ENCODE data around the gene NSUN3. TPM values are rescaled to one million over a fixed set of nuclear protein-coding genes. Genes with fewer than 3 reads are reported as not detected.
A peak's percentile ranks its signal among the peaks of the same experiment; 100 is the strongest.

The NSUN3 gene
- total and polyA plus RNA-seq, 12 donors: 3.1 to 18.9 (median 12.1) TPM

GRCh38 chr3:94049267-94049666 is 13.6 kb upstream of the NSUN3 start:
- 92 to 94% (median 92%) methylated on average over 2 of the region's 2 CpGs for WGBS, 4 donors

GRCh38 chr3:94050546-94050945 is 12.3 kb upstream of the NSUN3 start:
- no peak overlapping the region for H3K4me3 ChIP-seq
- DNase-seq: no peak
- H3K9me3 ChIP-seq (replicated peaks in 1 of 3): no peaks in the 10 kb centered on the region
- H3K4me1 ChIP-seq (replicated peaks in 1 of 2): no peaks in the 10 kb centered on the region
- intact Hi-C loops (cut with DNase I): no loop called here
- H3K27ac ChIP-seq: no peak overlapping the region
- no peak for TF ChIP-seq CTCF (IDR thresholded peaks at IDR 0.05)
- no peak for TF ChIP-seq POLR2A (IDR thresholded peaks at IDR 0.05)
- H3K27me3 ChIP-seq: no peaks in the 10 kb centered on the region
- no peaks in the 10 kb centered on the region for H3K36me3 ChIP-seq (replicated peaks in 1 of 2)

More at GRCh38 chr3:94049267-94049666, 13.6 kb upstream of the NSUN3 start:
- Histone ChIP-seq H3K9me3 (replicated peaks in 1 of 3) (no peaks in the 10 kb centered on the region), H3K4me3 (no peak overlapping the region), H3K27ac (no peak overlapping the region), H3K4me1 (replicated peaks in 1 of 2) (no peaks in the 10 kb centered on the region), H3K36me3 (replicated peaks in 1 of 2) (no peaks in the 10 kb centered on the region), H3K27me3 (no peaks in the 10 kb centered on the region)
- intact Hi-C loops (cut with DNase I): no loop called here
- no peak for DNase-seq
- no peak for TF ChIP-seq POLR2A (IDR thresholded peaks at IDR 0.05)
- no peak for TF ChIP-seq CTCF (IDR thresholded peaks at IDR 0.05)

GRCh38 chr3:94061297-94061696 is 1.6 kb upstream of the NSUN3 start:
- no peak overlapping the region for H3K4me3 ChIP-seq
- H3K36me3 ChIP-seq (replicated peaks in 1 of 2): no peaks in the 10 kb centered on the region
- intact Hi-C loops (cut with DNase I): loop anchor here (10.0 kb wide), 1 partner anchor 56 kb away; no protein-coding TSS in a partner anchor
- no peaks in the 10 kb centered on the region for H3K27me3 ChIP-seq
- TF ChIP-seq POLR2A (IDR thresholded peaks at IDR 0.05): no peak
- no peak for TF ChIP-seq CTCF (IDR thresholded peaks at IDR 0.05)
- no peaks in the 10 kb centered on the region for H3K9me3 ChIP-seq (replicated peaks in 1 of 3)
- no peak overlapping the region for H3K27ac ChIP-seq
- no peak for DNase-seq
- 98% methylated on average over 13 of the region's 13 CpGs for WGBS, 4 donors
- peaks cover 8 to 20% of the 10 kb centered on the region in 2 donors for H3K4me1 ChIP-seq (replicated peaks in 1 of 2)

- intact Hi-C loops (cut with DNase I): loop anchor here (10.0 kb wide), 1 partner anchor 59 kb away; no protein-coding TSS in a partner anchor
- WGBS, 4 donors: 41 to 48% (median 46%) methylated on average over 17 of the region's 17 CpGs
- Histone ChIP-seq H3K27me3 (no peaks in the 10 kb centered on the region), H3K36me3 (replicated peaks in 1 of 2) (no peaks in the 10 kb centered on the region), H3K4me1 (replicated peaks in 1 of 2) (peaks cover 8 to 20% of the 10 kb centered on the region in 2 donors), H3K4me3 (peak overlapping the region; percentile 19 to 89 (median 67)), H3K9me3 (replicated peaks in 1 of 3) (no peaks in the 10 kb centered on the region), H3K27ac (peak overlapping the region; percentile 66 to 94 (median 91))
- peak in 2 of 7 donors; percentile 11 to 33 for DNase-seq
- TF ChIP-seq CTCF (IDR thresholded peaks at IDR 0.05): no peak
- TF ChIP-seq POLR2A (IDR thresholded peaks at IDR 0.05): no peak
Measured at GRCh38 chr3:94063496-94064119, 747 bp downstream of the NSUN3 start.

Measured in adrenal gland (tissue), 12 donors.